Occipital lobe (tissue), 2 donors: ENCODE measurements around the gene ZBTB45. TPM values are rescaled to one million over a fixed set of nuclear protein-coding genes. Genes with fewer than 3 reads are reported as not detected.
A peak's percentile ranks its signal among the peaks of the same experiment; 100 is the strongest.

Source experiments
- DNase-seq: peaks from one replicate; lab custom pipeline; 2025; lab: John Stamatoyannopoulos, UW
- total RNA-seq: library from RNA; depleted of rRNA; stranded (reverse); fragments of >200 nt; gene quantifications from one replicate; pipeline ENCODE4 v1.2.3, GENCODE V29; 2014

The ZBTB45 gene
- 5.0 TPM for total RNA-seq

DNA sequence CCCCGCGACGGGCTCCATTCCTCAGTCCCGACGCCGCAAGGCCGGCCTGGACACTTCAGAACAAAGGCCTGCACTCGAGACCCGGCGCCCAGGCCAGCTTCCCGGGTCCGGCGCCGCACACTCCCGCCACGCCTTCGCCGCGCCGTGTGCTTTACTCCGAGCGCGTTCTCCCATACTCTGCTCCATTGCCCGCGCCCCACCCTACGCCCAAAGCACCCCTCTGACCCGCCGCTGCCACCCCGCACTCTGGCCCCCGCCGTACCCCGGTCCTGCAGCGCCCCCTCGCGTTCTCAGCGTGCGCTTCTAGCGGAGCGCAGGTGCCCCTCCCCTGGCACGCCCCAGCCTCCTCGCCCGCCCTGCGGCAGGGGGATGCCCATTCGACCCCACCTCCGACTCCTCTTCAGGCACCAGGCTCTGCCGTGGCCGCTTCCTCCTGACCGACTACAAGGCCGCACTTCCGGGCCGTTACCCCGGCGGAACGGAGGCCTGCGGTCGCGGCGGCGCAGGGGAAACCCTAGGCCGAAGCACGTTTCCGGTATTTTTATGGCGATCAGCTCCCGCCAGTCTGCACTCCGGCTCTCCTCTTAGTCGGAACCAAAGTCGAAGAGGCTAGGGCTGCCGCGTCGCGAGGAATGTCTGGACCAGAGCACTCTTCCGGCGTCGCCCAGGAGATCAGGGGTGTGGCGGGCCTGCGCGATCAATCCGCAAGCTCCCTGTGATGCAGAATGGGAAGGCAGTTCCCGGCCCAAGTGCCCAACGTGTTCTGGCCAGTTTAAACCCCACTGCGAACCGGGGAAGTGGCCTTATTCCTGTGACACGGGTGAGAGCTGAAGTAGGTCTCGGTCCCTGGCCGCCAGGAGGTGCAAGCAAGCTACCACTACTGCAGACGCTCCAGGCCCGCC is at the start of gene ZBTB45:
ZBTB45 (minus strand) TSS at position 456 of the 902 bp plus-strand sequence. CDS start 2,137 bp downstream, outside the sequence.
- peak; percentile 93 for DNase-seq

DNA sequence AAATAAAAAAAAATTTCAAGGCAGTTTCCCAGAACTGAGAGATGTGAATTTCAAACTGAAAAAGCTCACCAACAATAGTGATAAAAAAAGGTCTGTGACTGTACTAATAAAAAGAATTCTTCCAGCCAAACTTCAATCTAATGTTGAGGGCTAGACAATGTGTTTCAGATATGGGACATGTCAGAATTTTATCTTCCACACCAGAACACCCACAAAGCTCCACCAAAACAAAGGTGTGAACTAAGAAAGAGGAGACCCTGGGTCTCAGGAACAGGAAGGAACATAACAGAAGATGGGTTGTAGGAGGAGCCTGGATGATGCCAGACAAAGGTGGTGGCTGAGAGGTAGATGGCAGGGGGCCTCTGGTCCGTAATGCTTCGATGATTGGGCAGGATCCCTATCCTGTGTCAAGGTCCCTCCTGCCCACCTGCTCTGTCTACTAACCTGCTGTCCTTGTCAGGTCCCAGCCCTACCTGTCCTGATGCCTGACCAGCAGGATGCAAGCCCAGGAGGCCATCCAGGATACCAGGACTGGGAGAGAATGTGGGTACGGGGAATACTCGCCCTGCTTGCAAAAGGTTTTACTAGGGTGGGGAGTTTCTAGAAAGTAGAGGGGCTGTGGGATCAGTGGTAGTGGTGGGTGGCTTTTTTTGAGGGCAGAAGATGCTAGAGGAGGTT is 49.0 kb upstream of the ZBTB45 start:
- no peak for DNase-seq

DNA sequence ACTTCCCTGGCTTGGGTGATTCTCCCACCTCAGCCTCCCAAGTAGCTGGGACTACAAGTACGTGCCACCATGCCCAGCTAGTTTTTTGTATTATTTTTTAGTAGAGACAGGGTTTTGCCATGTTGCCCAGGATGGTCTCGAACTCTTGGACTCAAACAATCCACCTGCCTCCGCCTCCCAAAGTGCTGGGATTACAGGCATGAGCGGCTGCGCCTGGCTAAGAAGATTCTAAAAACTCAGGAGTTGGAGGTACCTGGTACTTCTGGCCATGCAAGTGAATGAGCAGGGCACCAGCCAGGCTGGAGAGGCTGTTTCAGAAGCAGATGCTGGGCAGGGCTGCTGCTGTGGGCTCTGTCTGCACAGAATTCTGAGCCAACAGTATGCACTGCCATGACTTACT is 47.4 kb upstream of the ZBTB45 start:
- no peak for DNase-seq

DNA sequence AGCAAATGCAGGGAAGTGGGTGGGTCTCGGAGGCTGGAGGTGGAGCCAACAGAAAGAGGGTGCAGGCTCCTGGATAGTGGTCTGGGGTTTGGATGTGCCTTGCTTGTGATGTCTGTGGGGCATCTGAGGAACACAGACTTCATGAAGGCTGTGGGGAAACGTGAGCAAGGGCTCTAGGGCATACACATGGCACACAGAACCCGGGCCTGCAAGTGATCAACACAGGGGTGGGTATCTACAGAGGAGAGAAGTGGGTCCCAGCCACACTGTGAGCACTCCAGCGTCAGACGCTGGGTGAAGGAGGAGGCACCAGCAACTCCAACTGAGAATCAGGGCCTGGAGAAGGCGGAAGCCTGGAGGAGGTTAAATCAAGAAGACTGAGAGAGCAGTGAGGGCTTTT is 44.2 kb upstream of the ZBTB45 start:
- no peak for DNase-seq

DNA sequence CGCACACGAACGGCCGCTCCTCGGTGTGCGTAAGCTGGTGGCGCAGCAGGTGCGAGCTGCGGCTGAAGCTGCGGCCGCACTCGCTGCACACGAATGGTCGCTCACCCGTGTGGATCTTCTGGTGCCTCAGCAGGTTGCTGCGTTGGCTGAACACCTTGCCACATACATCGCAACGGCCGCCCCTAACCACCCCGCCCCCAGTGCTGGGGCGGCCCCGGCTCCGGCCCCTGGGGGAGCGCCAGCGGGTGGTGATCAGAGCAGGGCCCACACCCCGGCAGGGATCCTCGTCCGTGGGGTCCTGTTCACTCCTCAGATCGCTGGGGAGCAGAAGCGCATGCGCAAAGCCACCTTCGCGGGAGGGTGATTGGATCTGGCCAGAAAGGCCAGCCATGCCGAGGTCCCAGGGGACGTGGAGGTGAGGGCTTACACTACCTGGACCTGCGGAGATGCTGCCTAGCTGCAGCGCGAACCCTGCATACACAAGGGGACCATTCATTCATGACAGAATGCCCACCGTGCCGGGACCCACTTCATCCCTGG is 43.5 kb upstream of the ZBTB45 start:
- DNase-seq: no peak

DNA sequence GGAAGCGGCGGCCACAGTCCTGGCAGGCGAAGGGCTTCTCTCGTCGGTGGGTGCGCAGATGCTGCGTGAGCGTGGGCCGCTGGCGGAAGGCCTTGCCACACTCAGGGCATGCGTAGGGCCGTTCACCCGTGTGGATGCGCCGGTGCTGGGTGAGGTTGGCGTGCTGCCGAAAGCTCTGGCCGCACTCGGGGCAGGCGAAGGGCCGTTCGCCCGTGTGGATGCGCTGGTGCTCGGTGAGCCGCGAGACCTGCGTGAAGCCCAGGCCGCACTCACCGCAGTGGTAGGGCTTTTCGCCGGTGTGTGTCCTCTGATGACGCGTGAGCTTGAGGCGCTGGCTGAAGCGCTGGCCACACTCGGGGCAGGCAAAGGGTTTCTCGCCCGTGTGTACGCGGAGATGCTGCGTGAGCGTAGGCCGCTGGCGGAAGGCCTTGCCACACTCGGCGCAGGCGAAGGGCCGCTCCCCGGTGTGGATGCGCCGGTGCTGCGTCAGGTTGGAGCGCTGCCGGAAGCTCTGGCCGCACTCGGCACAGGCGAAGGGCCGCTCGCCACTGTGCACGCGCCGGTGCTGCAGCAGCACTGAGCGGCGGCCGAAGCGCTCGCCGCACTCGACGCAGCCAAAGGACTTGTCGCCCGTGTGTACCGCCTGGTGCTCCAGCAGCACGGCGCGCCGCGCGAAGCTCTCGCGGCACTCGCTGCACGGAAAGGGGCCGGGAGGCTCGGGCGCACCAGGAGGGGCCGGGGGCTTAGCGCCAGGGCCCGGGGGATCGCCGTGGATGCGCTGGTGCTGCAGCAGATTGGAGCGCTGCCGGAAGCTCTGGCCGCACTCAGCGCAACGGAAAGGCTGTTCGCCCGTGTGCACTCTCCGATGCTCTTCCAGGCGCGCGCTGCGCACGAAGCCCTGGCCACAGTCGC is 42.8 kb upstream of the ZBTB45 start:
- no peak for DNase-seq

DNA sequence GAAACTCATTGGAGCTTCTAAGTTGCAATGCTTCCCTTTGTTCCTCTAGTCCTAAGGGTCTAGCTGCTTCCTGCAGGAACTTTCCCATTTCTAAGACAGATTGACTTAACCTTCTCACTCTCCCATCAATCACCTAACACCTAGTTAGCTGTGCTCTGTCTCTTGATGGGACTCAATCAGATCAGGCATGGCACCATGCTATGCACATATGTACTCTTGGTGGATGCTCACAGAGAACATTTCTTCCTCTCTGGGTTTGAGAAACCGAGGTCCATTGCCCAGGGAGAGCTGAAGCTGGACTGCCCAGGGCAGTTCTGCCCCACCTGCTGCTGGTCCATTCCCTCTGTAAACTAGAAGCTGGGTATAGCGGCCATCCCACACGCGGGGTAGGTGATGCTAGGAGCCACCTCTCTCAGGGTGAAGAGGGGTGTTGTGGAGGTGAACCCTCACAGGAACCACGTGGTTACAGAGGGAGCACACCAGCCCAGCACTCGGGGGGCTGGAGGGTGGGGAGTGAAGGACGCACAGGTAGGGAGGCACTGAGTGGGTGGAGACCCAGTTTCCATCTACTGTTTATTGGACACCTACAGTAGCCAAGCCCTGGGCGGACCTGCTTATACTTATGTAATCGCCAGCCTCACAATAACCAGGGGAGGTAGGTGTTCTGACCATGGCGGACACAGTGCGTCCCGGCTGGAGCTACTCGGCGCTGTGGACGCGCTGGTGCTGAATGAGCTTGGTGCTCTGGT is 41.9 kb upstream of the ZBTB45 start:
- no peak for DNase-seq

DNA sequence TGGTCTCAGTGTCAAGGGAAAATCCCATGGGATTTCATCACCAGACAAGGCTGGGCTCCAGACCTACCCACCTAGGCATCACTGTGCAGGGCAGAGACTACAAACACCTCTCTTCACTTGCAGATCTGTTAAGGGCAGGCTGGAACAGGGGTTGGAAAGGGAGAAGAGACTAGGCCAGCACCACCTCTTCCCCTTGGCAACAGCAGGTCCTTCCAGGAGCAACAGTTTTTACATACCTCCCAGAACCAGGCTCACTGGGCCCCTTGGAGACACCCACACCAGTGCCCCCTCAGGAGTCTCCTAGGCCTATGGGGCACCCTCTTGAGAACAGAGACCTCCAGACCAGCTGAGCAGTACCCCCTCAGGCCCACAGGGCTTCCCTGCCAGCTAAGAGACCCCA is 41.3 kb upstream of the ZBTB45 start:
- no peak for DNase-seq

DNA sequence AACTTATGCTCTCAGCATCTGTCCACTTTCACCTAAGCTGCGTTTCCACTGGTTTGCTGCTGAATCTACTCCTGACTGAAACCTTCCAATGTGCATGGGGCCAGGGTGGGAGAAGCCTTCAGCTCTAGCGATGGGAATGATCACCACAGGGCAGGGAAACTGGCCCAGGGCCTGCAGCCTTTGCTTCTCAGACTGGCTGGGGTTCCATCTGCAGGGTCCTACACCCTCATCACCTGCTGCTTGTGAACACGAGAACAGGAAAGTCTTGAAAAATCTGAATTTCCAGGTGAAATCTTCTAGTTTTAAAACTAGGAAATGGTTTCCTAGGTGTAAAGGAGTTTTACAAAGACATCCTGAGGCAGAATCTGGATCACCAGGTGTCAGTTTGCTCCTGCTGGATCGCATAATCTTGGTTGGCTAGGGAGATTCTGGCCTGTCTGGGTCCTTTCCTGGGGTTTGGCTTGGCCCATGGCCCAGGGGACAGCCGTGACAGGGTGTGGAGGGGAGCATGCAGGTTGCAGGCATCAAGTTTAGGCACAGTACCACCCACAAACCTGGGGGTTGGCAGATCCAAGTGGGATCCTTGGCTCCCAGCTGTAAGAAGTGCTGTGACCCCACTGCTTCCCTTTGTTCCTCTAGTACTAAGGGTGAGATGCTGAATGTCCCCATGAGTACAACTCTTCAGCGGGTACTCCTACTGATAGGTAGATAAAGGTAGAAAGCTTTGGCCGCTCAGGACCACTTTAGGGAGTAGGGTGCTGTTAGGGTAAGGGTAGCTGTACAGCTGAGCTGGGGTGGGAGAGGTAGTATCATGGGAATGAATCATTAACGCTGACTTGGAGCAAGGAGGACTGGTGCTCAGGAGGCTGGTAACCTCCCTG is 40.6 kb upstream of the ZBTB45 start:
- DNase-seq: no peak

DNA sequence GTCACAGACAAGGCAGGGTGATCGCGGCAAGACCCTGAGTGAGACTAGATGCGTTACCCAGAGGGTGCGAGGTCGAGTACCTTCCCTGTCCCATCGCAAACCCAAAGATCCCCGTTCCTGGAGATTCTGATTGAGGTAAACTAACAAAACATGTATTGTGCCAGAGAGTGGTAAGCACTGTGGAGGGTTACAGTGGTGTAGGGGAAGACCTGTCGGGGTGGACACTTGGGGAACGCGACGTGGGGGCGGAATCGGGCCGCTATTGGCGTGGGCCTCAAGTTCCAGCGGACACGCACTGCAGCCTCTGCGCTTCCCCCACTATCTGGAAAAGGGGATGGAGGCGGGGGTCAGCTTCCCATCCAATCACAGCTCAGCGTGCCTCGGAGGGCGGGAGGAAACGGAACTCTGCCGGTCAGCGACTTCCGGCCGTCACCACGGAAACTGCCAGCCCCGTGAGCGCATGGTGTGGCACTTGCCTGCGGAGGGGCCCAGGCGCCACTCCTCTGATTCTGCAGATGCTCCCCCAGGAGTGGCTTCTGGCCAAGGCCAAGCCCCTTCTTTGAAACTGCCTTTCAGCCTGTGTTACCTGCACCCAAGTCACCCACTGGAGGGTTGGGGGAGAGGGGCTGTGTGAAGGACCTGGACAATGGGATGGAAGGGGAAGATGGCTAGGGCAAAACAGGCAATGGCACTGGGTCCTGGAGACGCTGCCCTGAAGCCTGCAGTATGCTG is 39.8 kb upstream of the ZBTB45 start:
- DNase-seq: no peak

DNA sequence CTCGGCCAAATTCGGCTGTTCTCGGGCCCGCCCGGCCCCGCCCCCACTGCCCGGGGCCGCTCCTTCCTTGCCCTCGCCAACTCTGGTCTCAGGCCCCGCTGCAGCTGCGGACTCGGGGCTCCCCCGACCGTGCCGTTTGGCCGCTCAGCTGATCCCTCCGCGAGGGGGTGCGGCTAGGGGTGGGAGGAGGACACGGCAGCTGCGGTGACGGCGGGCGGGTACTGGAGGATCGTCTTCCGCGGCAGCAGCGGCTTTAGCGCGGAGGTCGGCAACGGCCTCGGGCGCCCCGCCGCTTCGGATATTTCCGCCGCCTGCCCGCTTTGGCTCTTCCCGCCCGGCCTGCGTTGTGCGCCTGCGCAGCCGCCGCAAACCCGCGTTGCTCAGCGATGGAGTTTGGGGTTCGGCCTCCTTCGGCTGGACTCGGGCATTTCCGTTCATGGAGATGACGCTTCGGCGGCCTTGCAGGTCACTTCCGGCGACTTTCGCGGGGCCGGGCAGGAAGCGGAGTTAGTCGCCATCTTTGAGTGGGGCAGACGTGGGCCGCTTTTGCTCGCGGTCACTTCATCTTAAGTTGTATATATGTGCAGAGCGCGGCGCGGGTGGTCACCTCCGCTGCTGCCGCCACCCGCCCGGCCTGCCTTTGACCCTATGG is 39.1 kb upstream of the ZBTB45 start:
- no peak for DNase-seq

DNA sequence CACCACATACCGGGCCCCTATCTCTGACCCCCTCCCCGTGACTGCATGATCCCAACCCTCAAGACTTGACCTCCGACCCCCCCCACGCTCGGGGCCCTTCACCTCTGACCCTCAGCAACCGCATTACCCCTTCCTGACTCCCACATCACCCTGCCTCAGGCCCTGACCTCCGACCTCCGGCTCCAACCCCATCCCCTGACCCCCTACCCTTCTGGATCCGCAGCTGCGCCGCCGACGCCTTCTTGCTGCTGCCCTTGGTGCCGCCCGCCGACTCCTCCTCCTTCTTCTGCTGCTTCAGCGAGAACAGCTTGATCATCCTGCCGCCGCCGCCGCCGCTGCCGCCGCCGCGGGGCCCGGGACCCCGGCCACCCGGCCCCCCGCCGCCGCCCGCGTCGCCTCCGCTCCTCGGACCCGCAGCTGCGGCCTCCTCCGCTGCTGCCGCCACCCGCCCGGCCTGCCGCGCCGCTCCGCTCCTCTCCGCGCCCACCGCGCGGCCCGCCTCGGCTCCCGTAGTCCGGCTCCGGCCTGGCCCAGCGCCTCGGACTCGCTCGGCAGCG is 38.5 kb upstream of the ZBTB45 start, which contains the start of gene UBE2M:
UBE2M (minus strand) TSS at position 546 of the 557 bp plus-strand sequence; CDS start at position 316, 230 bp downstream.
- no peak for DNase-seq

DNA sequence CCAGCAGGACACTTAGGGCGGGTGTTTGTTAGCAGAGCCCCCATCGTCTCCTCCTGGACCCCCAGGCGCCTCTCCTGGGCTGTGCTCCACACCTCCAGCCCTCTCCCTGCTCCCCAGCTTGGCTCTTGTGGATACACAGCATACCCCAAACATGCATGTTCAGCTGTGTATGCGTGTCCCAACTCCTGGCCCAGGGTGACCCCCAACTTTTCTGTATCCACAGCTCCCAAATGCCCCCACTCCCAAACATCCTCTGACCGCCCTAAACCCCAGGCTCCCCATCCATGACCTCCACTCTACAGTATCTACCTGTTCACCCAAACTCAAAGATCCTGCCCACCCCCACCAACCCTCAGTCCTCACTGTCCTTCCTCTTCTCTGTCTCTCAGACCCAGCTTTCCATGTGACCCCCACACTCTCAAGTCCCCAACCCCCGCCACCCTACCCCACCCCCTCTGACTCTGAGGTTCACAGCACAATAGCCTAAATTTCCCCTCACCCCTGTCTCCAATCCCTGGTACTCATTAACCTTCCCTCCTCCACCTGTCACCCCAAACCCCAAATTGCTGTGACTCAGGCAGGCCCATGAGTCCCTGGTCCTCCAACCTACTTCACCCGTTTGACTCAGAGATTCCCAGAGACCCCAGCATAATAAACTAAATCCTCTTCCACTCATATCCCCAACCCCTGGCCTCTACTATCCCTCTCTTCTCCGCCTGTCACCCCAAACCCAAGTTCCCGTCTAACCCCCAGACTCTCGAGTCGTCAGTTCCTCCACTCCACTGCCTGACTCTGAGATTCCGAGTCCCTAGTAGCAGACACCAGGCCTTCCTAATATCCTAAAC is 37.8 kb upstream of the ZBTB45 start:
- no peak for DNase-seq

DNA sequence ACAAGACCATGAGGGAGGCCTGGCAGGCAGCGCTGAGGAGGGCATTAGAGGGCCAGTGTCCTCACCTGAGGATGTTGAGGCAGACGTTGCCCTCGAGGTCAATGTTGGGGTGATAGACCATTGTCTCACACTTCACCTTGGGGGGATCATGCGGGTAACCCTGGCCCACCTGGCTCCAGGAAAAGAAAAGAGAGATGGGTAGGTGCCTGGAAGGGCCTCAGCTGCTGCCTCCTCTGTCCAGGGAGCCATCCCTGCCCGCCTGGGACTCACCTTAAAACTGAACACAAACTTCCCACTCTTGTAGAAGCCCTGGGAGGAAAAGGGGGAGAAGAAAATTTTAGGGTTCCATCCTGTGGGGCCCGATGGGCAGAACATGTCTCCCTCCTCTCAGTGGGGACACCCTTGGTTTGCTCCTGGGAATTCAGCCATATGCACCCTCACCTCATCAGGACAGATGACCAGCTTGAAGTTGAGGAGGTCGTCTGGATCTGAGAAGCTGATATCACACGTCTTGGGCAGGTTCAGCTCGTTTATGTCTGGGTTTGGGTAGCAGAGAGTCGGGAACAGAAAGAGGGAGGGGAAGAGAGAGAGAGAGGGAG is 37.1 kb upstream of the ZBTB45 start:
- DNase-seq: no peak

DNA sequence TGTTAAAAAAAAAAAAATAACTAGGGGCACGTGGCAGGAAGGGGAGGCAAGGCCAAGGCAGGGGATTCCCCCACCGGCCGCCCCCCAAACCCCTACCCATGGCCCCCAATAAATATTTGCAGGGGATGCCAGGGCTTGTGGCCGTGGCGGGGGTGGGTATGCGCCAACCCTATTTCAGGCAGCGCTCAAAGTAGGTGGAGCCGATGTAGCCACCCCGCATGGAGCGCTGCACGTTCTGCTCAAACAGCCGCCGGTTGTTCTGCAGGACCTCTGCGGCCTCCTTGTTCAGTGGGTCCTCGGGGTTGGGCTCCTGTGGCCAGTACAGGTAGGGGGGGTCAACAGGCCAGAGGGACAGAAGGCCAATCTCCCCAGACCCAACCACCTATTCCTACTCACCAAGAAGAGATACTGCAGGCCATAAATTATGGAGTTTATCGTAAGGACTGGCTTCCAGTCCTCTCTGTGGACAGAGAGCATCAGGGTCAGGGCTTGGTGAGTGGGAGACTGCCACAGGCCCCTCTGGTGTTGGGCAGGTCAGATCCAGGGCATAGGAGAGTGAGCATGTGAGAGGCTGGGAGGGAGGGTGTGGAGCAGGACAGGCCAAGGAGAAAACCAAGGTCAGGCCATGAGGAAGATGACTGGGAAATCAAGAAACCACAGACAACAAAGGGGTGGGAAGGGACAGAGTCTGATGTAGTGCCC is 36.5 kb upstream of the ZBTB45 start:
- DNase-seq: no peak

DNA sequence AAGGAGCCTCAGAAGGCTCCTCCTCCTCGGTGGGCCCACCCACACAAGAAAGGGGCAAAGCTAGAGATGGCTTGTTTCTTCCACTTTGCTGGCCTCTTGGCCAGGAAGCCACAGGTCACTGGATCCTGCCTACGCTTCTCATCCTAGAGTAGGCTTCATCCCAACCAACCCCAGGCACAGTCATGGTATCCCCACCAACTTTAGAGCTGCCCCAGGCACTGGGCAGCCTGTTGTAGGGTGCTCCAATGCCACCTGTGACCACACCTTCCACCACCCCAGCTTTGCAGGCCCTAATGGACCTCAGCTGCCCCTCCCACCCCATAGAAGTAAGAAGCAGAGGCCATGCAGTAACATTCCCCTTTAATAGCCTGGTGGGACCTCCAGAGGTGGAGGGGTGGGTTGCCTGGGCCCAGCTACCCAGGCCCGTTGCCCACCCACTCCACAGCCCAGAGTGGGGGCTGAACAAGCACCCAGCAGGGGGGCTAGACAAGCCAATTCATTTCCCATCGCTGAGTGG is 35.8 kb upstream of the ZBTB45 start:
- DNase-seq: no peak
